GM19023 (cell line): Measurements from ENCODE around the gene NRBF2.
"Not testable (repeated sequence)": the region's sequence is repeated elsewhere in the genome, so short reads cannot be mapped to it uniquely, and the experiment has no call there.

Source experiments
- ATAC-seq: cut with Tn5 transposase; IDR thresholded peaks from one replicate; pipeline ENCODE4 v1.9.1; 2021; ENCODE audit warnings: mild to moderate bottlenecking, moderate library complexity; ENCODE audit not compliant: unreplicated experiment

The NRBF2 gene

DNA sequence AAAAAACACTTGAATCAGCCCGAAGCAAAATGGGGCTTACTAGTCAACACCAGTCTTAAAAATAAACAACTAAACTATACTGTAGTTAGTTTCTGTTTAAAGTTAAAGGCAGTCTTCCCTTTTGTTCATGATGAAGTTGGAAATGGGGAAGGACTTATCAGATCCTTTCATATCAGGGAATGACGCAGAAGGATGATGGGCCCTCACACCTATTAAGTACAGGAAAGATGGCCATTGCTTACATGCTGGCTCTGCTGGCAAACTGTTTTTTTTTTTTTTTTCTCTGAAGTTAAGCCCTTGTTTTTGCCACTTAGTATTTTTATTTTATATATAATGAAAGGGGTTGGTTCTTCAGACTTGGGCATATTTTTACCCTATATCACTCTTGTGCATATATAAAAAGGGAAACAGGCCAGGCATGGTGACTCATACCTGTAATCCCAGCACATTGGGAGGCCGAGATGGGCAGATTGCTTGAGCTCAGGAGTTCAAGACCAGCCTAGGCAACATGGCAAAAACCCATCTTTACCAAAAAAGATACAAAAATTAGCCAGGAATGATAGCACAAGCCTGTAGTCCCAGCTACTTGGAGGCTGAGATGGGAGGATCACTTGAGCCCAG is 16.6 kb upstream of the NRBF2 start:
- no peak for ATAC-seq

DNA sequence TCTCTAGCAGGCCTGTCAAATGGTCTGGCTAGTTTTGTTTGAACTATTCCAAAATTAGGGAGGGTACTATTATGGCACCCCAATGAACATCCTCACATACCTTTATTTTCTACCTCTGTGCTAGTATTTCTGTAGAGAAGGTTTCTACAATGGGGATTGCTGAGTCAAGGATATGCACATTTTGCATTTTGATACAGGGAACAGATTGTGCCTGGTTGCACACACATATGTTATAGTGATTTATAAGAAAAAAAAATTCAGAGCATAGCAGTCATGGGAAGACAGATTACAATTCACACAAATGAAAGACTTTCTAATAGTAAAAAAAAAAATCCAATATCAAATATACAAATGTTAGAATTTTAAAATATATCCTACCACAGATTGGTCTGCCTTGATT is 14.1 kb upstream of the NRBF2 start:
- ATAC-seq, result no peak

DNA sequence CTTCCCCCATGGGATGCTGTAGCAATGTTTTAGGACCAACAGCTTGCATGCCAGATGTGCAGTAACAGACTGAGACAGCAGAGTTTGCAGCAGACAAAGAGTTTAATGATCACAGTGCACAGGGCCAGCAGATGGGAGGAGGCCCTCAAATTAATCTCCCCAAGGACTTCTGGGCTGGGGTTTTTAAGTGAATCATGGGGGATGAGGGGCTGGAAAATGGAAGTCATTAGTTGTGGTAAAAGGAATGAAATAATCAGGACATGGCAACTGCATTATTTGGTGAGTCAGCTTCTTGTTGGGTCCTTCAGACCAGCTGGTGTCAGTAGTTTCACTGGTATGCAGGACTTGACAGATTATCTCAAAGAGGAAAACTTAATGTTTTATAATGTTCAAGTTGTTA is 12.6 kb upstream of the NRBF2 start:
- ATAC-seq, result no peak

GRCh38 chr10:63123727-63124362 is 9.3 kb upstream of the NRBF2 start:
- ATAC-seq, result no peak

DNA sequence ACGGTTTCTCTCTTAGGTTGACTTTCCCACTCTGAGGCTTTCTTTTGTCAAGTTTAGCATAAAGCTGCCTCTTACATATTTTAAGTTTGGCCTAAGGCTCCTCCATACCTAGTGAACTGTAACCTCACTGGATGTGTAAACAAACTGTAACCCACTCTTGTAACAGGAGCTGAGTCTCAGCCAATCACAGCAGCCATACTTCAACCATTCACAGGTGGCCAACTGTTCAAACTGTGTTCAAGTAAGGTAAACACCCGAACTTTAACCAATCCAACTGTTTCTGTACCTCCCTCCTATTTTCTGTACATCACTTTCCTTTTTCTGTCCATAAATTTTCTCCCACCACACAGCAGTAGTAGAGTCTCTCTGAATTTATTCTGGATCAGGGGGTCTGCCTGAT is 7.7 kb upstream of the NRBF2 start:
- no peak for ATAC-seq

- no peak for ATAC-seq
These were observed 4.7 kb upstream of the NRBF2 start for GRCh38 chr10:63128443-63128842.

DNA sequence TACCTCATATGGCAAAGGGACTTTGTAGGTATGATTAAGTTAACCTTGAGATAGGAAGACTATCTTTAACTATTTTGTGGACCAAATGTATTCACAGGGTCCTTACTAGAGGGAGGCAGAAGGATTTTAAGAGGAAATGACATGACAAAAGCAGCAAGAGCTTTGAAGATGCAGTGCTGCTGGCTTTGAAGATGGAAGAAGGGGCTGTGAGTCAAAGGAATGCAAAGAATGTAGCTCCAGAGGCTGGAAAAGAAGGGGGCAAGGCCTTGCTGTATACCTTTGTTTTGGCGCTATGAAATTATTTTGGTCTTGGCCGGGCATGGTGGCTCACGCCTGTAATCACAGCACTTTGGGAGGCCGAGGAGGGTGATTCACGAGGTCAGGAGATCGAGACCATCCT is 3.2 kb upstream of the NRBF2 start:
- ATAC-seq, result no peak

GRCh38 chr10:63132651-63133055 is 475 bp upstream of the NRBF2 start:
- no peak for ATAC-seq

GRCh38 chr10:63133821-63134557 is 861 bp downstream of the NRBF2 start:
- no peak for ATAC-seq

- no peak for ATAC-seq
These were observed 4.2 kb downstream of the NRBF2 start for GRCh38 chr10:63137306-63137705.

DNA sequence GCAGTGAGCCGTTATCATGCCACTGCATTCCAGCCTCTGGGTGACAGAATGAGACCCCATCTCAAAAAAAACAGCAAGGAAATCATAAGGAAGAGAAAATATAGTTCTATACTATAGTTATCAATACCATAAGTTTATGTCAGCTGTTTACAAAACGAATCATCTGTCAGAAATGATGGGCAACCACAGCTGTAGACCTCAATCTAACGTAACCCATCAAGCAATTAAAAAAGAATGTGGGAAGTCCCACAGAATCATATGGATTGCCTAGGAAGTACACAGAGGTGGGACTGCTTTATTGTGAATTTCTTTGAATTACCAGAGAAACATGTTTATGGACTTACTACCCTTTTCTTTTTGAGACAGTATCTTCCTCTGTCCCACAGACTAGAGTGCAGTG is 6.9 kb downstream of the NRBF2 start:
- no peak for ATAC-seq

- ATAC-seq, result no peak
These were observed 9.0 kb downstream of the NRBF2 start for GRCh38 chr10:63142136-63142535.

- ATAC-seq, result no peak
These were observed 10.9 kb downstream of the NRBF2 start for GRCh38 chr10:63143987-63144386.

- no peak for ATAC-seq
These were observed 12.7 kb downstream of the NRBF2 start for GRCh38 chr10:63145782-63146181.

GRCh38 chr10:63146503-63146902 is 13.4 kb downstream of the NRBF2 start:
- ATAC-seq, result no peak

DNA sequence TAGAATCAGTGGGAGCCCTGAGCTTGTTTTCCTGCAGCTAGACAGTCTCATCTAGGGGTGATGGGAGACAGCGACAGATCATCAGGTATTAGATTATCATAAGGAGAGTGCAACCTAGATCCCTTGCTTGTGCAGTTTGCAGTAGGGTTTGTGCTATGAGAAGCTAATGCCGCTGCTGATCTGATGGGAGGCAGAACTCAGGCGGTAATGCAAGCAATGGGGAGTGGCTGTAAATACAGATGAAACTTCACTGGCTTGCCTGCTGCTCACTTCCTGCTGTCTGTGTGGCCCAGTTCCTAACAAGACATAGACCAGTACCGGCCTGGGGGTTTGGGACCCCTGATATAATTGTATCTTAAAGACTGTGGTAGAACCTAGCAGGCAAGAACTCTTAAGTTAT is 17.6 kb downstream of the NRBF2 start:
- no peak for ATAC-seq

DNA sequence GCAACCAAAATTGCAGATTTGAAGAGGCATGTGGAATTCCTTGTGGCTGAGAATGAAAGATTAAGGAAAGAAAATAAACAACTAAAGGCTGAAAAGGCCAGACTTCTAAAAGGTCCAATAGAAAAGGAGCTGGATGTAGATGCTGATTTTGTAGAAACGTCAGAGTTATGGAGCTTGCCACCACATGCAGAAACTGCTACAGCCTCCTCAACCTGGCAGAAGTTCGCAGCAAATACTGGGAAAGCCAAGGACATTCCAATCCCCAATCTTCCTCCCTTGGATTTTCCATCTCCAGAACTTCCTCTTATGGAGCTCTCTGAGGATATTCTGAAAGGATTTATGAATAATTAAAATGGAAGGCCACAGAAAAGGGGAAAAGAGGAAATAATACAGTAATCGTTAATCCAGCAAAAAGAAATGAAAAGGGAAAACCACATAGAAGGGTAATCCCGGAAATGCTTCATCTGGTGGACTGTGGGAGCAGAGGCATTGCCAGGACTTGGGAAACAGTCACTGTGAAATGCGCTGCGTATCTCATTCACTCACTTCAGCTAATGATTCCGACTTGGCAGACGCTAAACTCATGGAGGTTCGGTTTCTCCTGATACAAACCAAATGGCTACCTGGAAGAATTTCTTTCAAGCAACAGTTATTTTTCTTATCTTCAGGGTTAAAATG is 20.9 kb downstream of the NRBF2 start:
- not testable (repeated sequence) for ATAC-seq

DNA sequence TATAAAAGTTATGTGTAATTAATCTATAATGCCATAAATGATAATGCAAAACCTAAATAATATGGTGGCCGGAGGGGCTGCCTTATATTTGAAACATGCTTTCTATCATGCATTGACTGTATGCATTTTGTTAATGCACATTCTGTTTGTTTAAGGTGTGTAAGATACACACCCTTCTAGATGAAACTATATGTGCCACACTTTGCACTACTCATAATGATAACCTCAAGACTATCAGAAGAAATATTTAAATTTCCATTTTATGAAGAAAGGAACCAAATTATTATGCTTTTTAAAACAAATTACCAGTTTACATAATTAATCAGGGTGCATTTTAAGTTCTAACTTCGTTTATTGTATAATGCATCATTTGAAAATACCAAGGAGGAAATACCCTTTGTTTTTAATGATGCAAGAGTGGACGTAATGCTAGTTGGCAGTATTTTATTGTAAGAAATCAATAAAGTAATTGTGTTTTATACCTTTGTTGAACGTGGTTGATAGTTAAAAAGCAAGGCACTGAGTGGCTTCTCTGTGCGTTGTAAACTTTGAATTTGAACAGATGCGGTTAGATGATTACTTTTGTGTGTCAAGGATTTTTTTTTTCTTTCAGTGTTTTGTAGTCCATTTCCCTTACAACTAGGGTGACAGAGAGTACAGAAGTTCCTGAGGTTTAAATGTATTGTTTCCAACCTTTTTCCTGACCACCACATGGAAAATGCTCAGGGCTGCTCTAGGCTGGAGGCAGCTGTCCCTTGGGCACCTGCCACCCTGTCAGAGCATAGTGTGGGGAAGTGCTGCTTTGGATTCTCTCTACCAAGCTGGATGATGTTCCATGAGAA is 21.6 kb downstream of the NRBF2 start:
- no peak for ATAC-seq

GRCh38 chr10:63155388-63156020 is 22.4 kb downstream of the NRBF2 start:
- no peak for ATAC-seq

GRCh38 chr10:63156236-63156635 is 23.1 kb downstream of the NRBF2 start:
- no peak for ATAC-seq
